Keratinocyte (primary cell): ENCODE data around the gene KCNJ6.

Source experiments
- CTCF ChIP-seq, 3 experiments: IDR thresholded peaks in 1 of 3; conservative IDR thresholded peaks in 1 of 3; optimal IDR thresholded peaks in 1 of 3; 2 replicates in 2 of 3; 3 replicates in 1 of 3; pipeline versions ENCODE3 to v1.5.1; 2011; ENCODE audit warnings: low read length in 3 of 3, mild to moderate bottlenecking in 3 of 3, moderate library complexity in 2 of 3, control low read depth in 1 of 3, inconsistent platforms in 1 of 3; ENCODE audit not compliant: insufficient read depth in 2 of 3; ENCODE audit errors: extremely low read depth in 1 of 3
- EZH2 ChIP-seq: IDR thresholded peaks from one replicate; pipeline ENCODE4 v1.6.1; 2012; ENCODE audit warnings: inconsistent platforms, mild to moderate bottlenecking, low read length, moderate library complexity

GRCh38 chr21:37660709-37661108 is 255.5 kb downstream of the KCNJ6 start:
- TF ChIP-seq CTCF (optimal IDR thresholded peaks at IDR 0.05 in 1 of 3, IDR thresholded peaks at IDR 0.05 in 1 of 3, conservative IDR thresholded peaks at IDR 0.05 in 1 of 3; ENCODE audit: extremely low read depth in 1 of 3, insufficient read depth in 2 of 3, low read length in 3 of 3) (no peak), EZH2 (no peak)
